ENCODE results near the gene PARVA. TPM values are rescaled to one million over a fixed set of nuclear protein-coding genes. Genes with fewer than 3 reads are reported as not detected.
"Not testable (repeated sequence)": the region's sequence is repeated elsewhere in the genome, so short reads cannot be mapped to it uniquely, and the experiment has no call there.

Gene PARVA, protein sequence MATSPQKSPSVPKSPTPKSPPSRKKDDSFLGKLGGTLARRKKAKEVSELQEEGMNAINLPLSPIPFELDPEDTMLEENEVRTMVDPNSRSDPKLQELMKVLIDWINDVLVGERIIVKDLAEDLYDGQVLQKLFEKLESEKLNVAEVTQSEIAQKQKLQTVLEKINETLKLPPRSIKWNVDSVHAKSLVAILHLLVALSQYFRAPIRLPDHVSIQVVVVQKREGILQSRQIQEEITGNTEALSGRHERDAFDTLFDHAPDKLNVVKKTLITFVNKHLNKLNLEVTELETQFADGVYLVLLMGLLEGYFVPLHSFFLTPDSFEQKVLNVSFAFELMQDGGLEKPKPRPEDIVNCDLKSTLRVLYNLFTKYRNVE
- 75.8 TPM for polyA plus RNA-seq (ENCODE audit: insufficient read length)

DNA sequence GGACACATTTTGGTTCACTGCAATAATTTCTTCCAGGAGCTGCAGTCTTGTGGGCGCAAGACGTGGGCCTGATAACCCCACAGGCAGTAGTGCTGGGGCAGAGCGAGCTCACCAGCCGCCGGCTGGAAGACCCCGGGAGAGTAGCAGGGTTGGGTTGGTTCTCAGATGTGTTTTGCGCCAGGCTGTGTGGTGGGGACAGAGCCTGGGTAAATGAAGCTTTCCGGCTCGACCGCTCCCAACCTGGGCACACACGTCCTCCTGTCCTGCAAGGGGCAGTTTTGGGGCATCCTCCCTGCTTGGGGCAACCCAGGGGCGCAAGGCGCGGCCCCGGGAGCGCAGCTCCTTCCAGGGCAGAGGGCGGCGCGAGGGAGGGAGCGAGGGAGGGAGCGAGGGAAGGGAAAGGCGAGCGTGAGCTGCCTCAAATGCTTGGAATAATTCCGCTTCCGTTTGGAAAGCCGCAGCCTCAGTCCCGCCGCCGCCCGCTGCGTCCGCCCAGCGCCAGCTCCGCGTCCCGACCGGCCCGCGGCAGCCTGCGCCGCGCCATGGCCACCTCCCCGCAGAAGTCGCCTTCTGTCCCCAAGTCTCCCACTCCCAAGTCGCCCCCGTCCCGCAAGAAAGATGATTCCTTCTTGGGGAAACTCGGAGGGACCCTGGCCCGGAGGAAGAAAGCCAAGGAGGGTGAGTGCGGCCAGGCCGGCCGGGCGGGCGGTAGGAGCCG, at the start of gene PARVA:
Gene PARVA (plus strand): TSS at position 466 of the 718 bp plus-strand sequence. CDS start 77 bp downstream, at position 543.
- DNase-seq: peak; percentile 79

DNA sequence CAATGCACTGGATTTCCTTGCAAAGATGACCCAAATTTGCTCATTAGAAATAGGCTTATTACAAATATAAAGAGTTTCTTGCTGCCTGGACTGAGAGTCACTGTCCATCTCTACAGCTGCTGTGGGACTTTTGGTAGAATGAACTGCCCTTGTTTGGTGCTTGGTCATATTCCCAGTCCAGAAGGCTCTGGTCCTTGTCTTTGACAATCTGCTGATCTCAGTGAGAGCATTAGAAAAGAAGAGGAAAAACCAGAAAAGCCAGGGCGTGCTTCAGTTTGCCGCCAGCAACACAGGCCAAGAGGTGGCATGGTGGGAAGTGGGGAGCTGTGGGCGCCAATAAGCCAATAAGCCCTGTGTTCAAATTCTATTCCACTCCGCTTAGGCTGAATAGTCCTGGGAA, 48.2 kb upstream of the PARVA start:
- DNase-seq: no peak

GRCh38 chr11:12329797-12330196, 47.6 kb upstream of the PARVA start:
- no peak for DNase-seq

- DNase-seq: no peak
Measured at GRCh38 chr11:12330485-12331231, 46.7 kb upstream of the PARVA start.

DNA sequence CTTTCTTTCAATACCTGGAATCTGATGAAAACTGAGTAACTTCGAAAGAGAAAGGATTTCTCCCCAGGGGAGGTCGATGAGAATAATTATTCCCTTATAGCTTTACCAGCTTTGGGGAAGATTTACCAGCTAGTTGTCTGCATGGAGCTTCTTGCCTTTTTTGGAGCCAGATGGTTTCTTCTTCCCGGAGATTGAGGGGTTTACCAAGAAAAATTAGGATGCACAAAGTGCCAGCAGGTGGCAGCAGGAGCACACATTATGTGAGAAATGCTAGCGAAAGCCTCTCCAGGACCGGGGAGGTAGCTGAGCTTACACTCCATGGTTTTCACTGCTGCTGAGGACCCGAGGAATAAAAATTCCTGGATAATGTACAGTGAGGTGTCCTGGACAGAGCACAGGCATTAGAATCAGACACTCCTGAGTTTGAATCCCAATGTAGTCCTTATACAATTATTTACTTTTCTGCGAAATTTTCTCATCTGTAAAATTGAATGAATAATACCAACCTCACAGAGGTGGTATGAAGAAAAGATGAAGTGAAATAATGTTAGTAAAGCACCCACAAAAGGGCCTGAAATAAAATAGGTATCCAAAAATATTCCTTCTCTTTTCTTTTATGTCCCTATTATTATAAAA, 46.0 kb upstream of the PARVA start:
- DNase-seq: peak; percentile 88

GRCh38 chr11:12343526-12343925, 33.8 kb upstream of the PARVA start:
- no peak for DNase-seq

- no peak for DNase-seq
Measured at GRCh38 chr11:12353534-12353933, 23.8 kb upstream of the PARVA start.

DNA sequence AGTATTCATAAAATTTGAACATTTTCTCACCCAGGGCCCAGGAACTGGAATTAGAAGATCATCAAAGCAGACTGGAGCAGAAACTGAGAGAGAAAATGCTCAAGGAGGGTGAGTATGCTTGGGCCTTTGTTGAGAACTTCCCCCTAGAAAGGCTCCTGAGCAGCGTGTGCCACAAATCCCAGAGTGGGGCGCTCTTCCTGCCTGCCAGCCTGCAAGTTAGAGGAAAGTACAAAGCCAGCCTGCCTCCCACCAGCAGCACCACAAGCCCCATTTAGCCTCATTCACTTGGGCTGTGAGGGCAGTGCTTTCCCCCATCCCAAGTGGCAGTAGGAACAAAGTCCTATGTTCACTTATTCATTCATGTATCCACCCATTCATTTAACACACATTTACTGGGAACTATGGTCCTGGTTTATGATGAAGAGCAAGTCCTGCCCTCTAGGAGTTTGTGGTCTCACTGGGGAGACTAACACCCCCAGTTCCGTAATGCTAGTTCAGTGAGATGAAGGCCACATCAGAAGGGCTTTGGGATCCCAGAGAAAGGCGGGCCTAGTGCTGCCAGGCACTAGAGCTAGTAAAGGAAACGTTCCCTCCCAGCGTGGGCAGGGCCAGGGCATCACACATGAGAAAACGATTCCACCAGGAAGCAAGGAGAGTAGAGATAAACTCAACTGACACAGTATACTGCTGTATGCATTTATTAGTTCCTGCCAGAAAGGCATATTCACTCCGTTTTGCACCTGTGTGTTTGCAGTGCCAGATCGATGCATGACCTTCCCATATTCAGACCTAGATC, 22.4 kb upstream of the PARVA start:
- DNase-seq: no peak

- DNase-seq: no peak
Measured at GRCh38 chr11:12356944-12357655, 20.3 kb upstream of the PARVA start.

DNA sequence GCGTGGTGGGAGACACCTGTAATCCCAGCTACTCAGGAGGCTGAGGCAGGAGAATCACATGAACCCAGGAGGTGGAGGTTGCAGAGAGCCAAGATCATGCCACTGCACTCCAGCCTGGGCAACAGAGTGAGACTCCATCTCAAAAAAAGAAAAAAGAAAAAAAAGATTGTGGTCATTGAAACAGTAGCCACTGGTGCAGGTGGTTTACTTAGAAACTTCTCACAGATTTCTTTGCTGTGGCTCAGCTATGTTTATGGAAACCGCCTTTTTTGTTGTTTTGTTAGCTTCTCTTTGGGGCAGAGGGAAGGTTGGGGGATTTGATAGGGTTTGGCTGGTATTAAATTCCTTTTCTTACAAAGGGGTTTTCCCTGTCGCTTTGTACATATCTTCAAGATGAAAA, 19.7 kb upstream of the PARVA start:
- not testable (repeated sequence) for DNase-seq

DNA sequence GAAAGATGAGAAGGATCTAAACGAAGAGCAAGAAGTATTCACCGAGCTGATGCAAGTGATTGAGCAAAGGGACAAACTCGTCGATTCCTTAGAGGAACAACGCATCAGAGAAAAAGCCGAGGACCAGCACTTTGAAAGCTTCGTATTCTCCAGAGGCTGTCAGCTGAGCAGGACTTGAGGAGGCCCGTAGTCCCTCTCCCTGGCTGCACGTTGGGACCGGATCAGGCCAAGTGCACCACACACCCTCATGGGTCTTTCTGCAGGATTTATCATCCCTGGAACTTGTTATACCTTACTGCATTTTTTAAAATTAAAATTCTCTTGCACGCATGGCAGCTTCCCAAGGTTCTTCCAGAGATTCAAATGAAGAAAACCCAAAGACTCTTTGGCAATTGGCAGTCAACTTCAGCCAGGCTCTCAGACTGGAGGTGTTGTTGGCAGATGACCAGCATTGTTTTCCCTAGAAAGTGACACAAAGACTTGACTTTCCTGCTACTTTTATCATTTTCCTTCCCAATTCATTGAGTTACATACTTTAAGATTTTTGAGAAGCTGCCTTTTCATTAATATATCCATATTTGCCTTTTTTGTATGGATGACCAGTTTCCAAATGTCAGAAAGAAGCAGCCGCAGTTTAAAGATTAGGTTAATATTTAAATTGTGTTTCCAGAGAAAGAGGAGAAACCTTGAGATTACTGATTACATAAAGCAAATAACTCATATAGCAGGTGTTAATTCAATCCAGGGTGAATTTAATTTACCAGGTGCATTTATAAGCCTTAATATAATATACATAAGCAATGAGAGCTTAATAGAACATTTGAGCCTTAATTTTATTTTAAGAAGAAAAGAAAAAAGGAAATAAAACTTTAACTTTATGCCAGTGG, 18.8 kb upstream of the PARVA start:
- no peak for DNase-seq

DNA sequence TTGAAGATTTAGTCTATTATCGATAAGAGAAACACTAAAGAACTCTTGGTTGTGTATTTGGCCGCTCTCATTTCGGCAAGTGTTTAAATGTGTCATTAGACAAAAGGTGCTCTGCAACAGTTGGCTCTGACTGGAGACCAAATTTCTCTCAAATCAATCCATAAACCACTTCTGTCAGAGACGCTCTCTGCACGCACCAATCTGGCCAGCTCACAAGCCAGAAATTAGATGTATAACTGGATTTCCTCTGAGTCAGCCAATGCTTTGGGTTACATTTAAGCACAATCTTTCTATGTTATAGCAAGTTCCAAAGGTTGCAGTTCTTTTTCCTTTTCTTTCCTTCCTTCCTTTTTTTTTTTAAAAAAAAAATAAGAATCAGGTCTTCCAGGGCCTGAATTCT, 17.6 kb upstream of the PARVA start:
- no peak for DNase-seq

- DNase-seq: no peak
Measured at GRCh38 chr11:12361682-12362081, 15.7 kb upstream of the PARVA start.

- no peak for DNase-seq
Measured at GRCh38 chr11:12362857-12363256, 14.5 kb upstream of the PARVA start.

DNA sequence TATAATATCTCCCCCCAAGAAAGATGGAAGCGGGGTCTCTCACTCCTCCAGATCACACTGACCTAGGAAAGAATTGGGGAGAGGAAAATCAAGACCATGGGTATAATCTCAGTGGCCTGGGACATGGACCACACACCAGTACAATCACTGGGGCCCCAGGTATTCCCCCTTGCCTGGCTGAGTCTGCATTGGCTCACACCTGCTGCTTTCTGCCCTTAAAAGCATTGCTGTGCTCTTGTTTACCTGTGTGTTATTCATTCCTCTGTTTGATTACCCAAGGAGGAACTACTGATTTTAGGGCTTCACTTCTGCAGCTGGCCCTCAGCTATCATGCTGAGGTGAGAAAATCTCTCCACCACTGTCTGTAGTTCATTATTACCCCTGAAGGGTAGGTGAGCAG, 14.0 kb upstream of the PARVA start:
- no peak for DNase-seq

DNA sequence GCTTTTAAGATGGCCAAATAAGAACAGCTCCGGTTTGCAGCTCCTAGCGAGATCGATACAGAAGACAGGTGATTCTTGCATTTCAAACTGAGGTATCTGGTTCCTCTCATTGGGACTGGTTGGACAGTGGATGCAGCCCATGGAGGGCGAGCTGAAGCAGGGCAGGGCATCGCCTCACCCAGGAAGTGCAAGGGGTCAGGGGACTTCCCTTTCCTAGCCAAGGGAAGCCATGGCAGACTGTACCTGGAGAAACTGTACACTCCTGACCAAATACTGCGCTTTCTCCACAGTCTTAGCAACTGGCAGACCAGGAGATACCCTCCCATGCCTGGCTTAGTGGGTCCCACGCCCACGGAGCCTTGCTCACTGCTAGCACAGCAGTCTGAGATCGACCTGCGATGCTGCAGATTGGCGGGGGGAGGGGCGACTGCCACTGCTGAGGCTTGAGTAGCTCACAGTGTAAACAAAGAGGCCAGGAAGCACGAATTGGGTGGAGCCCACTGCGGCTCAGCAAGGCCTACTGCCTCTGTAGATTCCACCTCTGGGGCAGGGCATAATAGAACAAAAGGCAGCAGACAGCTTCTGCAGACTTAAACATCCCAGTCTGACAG, 11.3 kb upstream of the PARVA start:
- not testable (repeated sequence) for DNase-seq

GRCh38 chr11:12367057-12367456, 10.3 kb upstream of the PARVA start:
- DNase-seq: not testable (repeated sequence)

DNA sequence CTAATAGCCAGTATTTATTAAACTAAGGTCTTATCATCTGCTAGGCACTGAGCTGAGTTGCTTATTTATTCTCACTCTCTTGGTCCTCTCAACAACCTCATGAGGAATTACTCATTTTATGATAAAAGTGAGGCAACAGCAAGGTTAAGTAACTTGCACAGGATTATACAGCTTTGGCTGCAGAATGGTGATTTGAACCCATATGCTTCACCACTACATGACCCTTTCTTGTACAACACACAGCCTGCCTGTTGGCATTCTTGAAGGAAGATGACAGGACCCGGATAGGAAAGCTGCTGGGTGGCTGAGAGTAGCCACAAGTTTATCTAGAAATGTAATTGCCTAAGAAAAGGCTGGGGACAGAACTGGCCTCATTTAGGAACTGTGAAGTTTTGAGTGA, 5.3 kb upstream of the PARVA start:
- DNase-seq: no peak

GRCh38 chr11:12375720-12376119, 1.7 kb upstream of the PARVA start:
- DNase-seq: no peak

All from hindlimb muscle (tissue), 1 donor.